Neural progenitor cell (in vitro differentiated cells): ENCODE results near the gene TNFSF18. TPM values are rescaled to one million over a fixed set of nuclear protein-coding genes. Genes with fewer than 3 reads are reported as not detected.

Source experiments
- DNase-seq: peaks from one replicate; pipeline ENCODE4 v3.0.0-alpha.2; 2016; ENCODE audit warnings: low spot score
- H2AFZ ChIP-seq: fragments of 200-600 bp; sonication (generic); replicated peaks from 2 replicates; pipeline ENCODE4 v1.6.1; 2016; ENCODE audit warnings: antibody characterized with exemption
- H3F3A ChIP-seq: fragments of 200-600 bp; sonication (generic); 2 replicates; pipeline ENCODE4 v1.6.1; 2016; ENCODE audit warnings: antibody characterized with exemption, low read depth
- H3K27ac ChIP-seq: fragments of 200-600 bp; sonication (generic); 2 replicates; pipeline ENCODE4 v1.5.1; 2016; ENCODE audit warnings: mild to moderate bottlenecking
- H3K27me3 ChIP-seq: fragments of 200-600 bp; sonication (generic); 2 replicates; pipeline ENCODE4 v1.6.1; 2016; ENCODE audit warnings: mild to moderate bottlenecking, moderate library complexity
- H3K36me3 ChIP-seq: fragments of 200-600 bp; sonication (generic); 2 replicates; pipeline ENCODE4 v1.5.1; 2016
- H3K4me1 ChIP-seq: fragments of 200-600 bp; sonication (generic); 2 replicates; pipeline ENCODE4 v1.6.1; 2016; ENCODE audit warnings: mixed run types
- H3K4me2 ChIP-seq: fragments of 200-600 bp; sonication (generic); 2 replicates; pipeline ENCODE4 v1.6.1; 2016
- H3K4me3 ChIP-seq: fragments of 200-600 bp; sonication (generic); 2 replicates; pipeline ENCODE4 v1.5.1; 2016
- H3K79me2 ChIP-seq: fragments of 200-600 bp; sonication (generic); 2 replicates; pipeline ENCODE4 v1.6.1; 2016; ENCODE audit warnings: low read depth
- H3K9ac ChIP-seq: fragments of 200-600 bp; sonication (generic); 2 replicates; pipeline ENCODE4 v1.6.1; 2016
- H3K9me3 ChIP-seq: fragments of 200-600 bp; sonication (generic); 2 replicates; pipeline ENCODE4 v1.5.1; 2016; ENCODE audit warnings: low read depth
- H4K20me1 ChIP-seq: fragments of 200-600 bp; sonication (generic); 2 replicates; pipeline ENCODE4 v1.6.1; 2016; ENCODE audit warnings: low read depth
- H3K27ac Mint-ChIP-seq: 3 replicates; pipeline ENCODE4 v1.8.0; 2021; ENCODE audit warnings: mixed read lengths
- H3K27me3 Mint-ChIP-seq: 2 replicates; pipeline ENCODE4 v1.8.0; 2022; ENCODE audit warnings: low read depth, mild to moderate bottlenecking, inconsistent platforms, moderate library complexity, mixed read lengths; ENCODE audit not compliant: insufficient read depth
- H3K36me3 Mint-ChIP-seq: 3 replicates; pipeline ENCODE4 v1.8.0; 2021; ENCODE audit warnings: mixed read lengths
- H3K4me1 Mint-ChIP-seq: 3 replicates; pipeline ENCODE4 v1.8.0; 2021; ENCODE audit warnings: mixed read lengths
- H3K4me3 Mint-ChIP-seq: 3 replicates; pipeline ENCODE4 v1.8.0; 2021; ENCODE audit warnings: mild to moderate bottlenecking, moderate library complexity, mixed read lengths
- H3K9me3 Mint-ChIP-seq: 3 replicates; pipeline ENCODE4 v1.8.0; 2020; ENCODE audit warnings: mixed read lengths
- CTCF ChIP-seq: fragments of 200-600 bp; sonication (generic); IDR thresholded peaks from 2 replicates; pipeline ENCODE4 v1.5.1; 2017; ENCODE audit warnings: antibody characterized with exemption, mild to moderate bottlenecking
- EZH2 ChIP-seq: fragments of 200-600 bp; sonication (generic); IDR thresholded peaks from 2 replicates; pipeline ENCODE4 v1.6.1; 2017; ENCODE audit warnings: antibody characterized with exemption, mild to moderate bottlenecking, moderate library complexity
- EZH2phosphoT487 ChIP-seq: fragments of 200-600 bp; sonication (generic); IDR thresholded peaks from 2 replicates; pipeline ENCODE4 v1.6.1; 2017; ENCODE audit warnings: antibody characterized with exemption
- total RNA-seq: library from RNA; depleted of rRNA; stranded (reverse); fragments of >200 nt; gene quantifications from 2 replicates; pipeline ENCODE4 v1.2.3, GENCODE V29; 2015; ENCODE audit warnings: low replicate concordance

The TNFSF18 gene
- total RNA-seq, 1 donor from 2014 or later: not detected

DNA sequence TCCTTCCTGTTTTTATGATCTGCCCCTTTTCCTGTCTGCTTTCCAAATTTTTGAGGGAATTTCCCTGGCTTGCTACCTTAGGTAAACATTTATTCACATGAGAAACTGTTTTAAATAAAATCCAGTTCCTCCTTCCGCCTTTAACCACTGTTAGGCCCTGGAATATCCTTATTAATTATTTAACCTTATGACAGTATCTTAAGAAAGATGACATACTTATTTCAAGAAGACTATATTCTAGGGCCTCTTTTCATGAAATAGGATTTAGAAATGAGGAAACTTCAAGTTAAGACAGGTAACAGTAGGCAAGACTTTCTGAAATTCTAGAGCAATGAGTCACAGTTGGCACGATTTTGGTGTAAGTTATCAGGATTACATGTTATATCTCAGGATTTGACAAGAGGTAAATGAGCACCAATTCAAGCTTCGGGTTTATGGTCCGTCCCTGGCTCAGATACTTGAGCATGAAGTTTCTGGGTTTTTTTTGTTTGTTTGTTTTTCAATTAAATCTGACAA, 2.0 kb upstream of the TNFSF18 start:
- H3K9me3 ChIP-seq: no peaks in the 10 kb centered on the region
- H3K36me3 Mint-ChIP-seq: no peaks in the 10 kb centered on the region
- H3K4me3 Mint-ChIP-seq: no peak overlapping the region
- H3K4me1 ChIP-seq: no peaks in the 10 kb centered on the region
- H4K20me1 ChIP-seq: no peaks in the 10 kb centered on the region
- H3K4me3 ChIP-seq: no peak overlapping the region
- no peaks in the 10 kb centered on the region for H3K9me3 Mint-ChIP-seq
- H3K27ac Mint-ChIP-seq: no peak overlapping the region
- H3K79me2 ChIP-seq: no peaks in the 10 kb centered on the region
- H2AFZ ChIP-seq: no peak overlapping the region
- H3K27me3 ChIP-seq: no peaks in the 10 kb centered on the region
- H3K4me1 Mint-ChIP-seq: peaks cover 7% of the 10 kb centered on the region
- H3K9ac ChIP-seq: no peak overlapping the region
- no peaks in the 10 kb centered on the region for H3F3A ChIP-seq
- no peak overlapping the region for H3K27ac ChIP-seq
- no peak for DNase-seq
- TF ChIP-seq EZH2phosphoT487 (no peak), CTCF (no peak), EZH2 (no peak)
- H3K36me3 ChIP-seq: no peaks in the 10 kb centered on the region
- no peaks in the 10 kb centered on the region for H3K27me3 Mint-ChIP-seq
- H3K4me2 ChIP-seq: no peak overlapping the region

- Histone ChIP-seq H3K9ac (no peak overlapping the region), H3K9me3 (no peaks in the 10 kb centered on the region), H3K27ac (no peak overlapping the region), H3K79me2 (no peaks in the 10 kb centered on the region), H3K4me3 (no peak overlapping the region), H3K36me3 (no peaks in the 10 kb centered on the region), H3K27me3 (no peaks in the 10 kb centered on the region), H3K4me1 (no peaks in the 10 kb centered on the region), H2AFZ (no peak overlapping the region), H3F3A (no peaks in the 10 kb centered on the region), H3K4me2 (no peak overlapping the region), H4K20me1 (no peaks in the 10 kb centered on the region)
- Mint-ChIP-seq H3K36me3 (no peaks in the 10 kb centered on the region), H3K27me3 (no peaks in the 10 kb centered on the region), H3K9me3 (no peaks in the 10 kb centered on the region), H3K4me1 (peaks cover 7% of the 10 kb centered on the region), H3K27ac (no peak overlapping the region), H3K4me3 (no peak overlapping the region)
- TF ChIP-seq EZH2 (no peak), EZH2phosphoT487 (no peak), CTCF (no peak)
- DNase-seq: no peak
These were observed 1.5 kb downstream of the TNFSF18 start for GRCh38 chr1:173049322-173049633.

- no peaks in the 10 kb centered on the region for H3K36me3 ChIP-seq
- H3K4me3 Mint-ChIP-seq: no peak overlapping the region
- no peaks in the 10 kb centered on the region for H3K36me3 Mint-ChIP-seq
- H3K9me3 ChIP-seq: no peaks in the 10 kb centered on the region
- H3K79me2 ChIP-seq: no peaks in the 10 kb centered on the region
- H3K27ac Mint-ChIP-seq: no peak overlapping the region
- no peaks in the 10 kb centered on the region for H3K27me3 Mint-ChIP-seq
- TF ChIP-seq EZH2: no peak
- H3K4me1 Mint-ChIP-seq: peaks cover 7% of the 10 kb centered on the region
- no peaks in the 10 kb centered on the region for H3F3A ChIP-seq
- no peaks in the 10 kb centered on the region for H3K4me1 ChIP-seq
- H3K4me2 ChIP-seq: no peak overlapping the region
- H3K4me3 ChIP-seq: no peak overlapping the region
- H3K27me3 ChIP-seq: no peaks in the 10 kb centered on the region
- H4K20me1 ChIP-seq: no peaks in the 10 kb centered on the region
- DNase-seq: no peak
- no peak overlapping the region for H2AFZ ChIP-seq
- no peak overlapping the region for H3K27ac ChIP-seq
- H3K9ac ChIP-seq: no peak overlapping the region
- H3K9me3 Mint-ChIP-seq: no peaks in the 10 kb centered on the region
These were observed 2.0 kb downstream of the TNFSF18 start for GRCh38 chr1:173048621-173049321.

- Histone ChIP-seq H2AFZ (no peak overlapping the region), H3K9ac (no peak overlapping the region), H3K36me3 (no peaks in the 10 kb centered on the region), H3K4me2 (no peak overlapping the region), H3K27me3 (no peaks in the 10 kb centered on the region), H3K9me3 (no peaks in the 10 kb centered on the region), H3K4me1 (no peaks in the 10 kb centered on the region), H3K27ac (no peak overlapping the region), H3K79me2 (no peaks in the 10 kb centered on the region), H3K4me3 (no peak overlapping the region), H3F3A (no peaks in the 10 kb centered on the region), H4K20me1 (no peaks in the 10 kb centered on the region)
- Mint-ChIP-seq H3K27me3 (no peaks in the 10 kb centered on the region), H3K9me3 (no peaks in the 10 kb centered on the region), H3K4me1 (peaks cover 6% of the 10 kb centered on the region), H3K4me3 (no peak overlapping the region), H3K27ac (no peak overlapping the region), H3K36me3 (no peaks in the 10 kb centered on the region)
- DNase-seq: no peak
- no peak for TF ChIP-seq EZH2phosphoT487
- TF ChIP-seq CTCF: no peak
- TF ChIP-seq EZH2: no peak
These were observed 6.1 kb downstream of the TNFSF18 start for GRCh38 chr1:173044656-173045055.
